Measurements from ENCODE around the gene KCNMA1.

DNA sequence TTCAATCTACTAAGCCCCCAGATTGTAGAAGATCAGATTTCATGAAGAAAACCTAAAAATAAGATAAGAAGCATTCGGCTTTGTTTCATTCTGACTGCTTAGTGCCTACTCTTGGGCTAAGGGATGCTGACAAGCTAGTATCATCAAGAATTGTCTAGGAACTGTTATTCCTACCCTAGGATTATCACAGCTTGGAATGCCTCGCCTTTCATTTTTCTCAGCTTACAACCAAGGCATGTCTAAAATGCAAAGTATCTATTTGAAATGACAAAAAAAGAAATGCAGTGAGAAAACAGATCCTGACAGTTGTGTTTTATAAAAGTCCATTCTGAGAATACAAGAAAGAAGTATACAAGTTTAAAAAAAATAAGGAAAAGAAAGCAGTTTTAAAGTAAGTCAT, 441.0 kb downstream of the KCNMA1 start:
- TF ChIP-seq GATA3 (IDR thresholded peaks at IDR 0.05; ENCODE audit: low read depth, low read length), result no peak
- no peak for TF ChIP-seq GATA2 (IDR thresholded peaks at IDR 0.05; ENCODE audit: low read depth, low read length)

Measured in SH-SY5Y (cell line).